Stromal cell of bone marrow (primary cell): Measurements from ENCODE around the gene LRMDA.

Experiments
- DNase-seq: peaks from one replicate; pipeline ENCODE4 v3.0.0-alpha.2; 2012; ENCODE audit warnings: low read depth

Gene LRMDA

GRCh38 chr10:75431180-75432111 lies at the start of gene LRMDA:
Gene LRMDA (plus strand): TSS chr10:75431624.
- DNase-seq = no peak

DNA sequence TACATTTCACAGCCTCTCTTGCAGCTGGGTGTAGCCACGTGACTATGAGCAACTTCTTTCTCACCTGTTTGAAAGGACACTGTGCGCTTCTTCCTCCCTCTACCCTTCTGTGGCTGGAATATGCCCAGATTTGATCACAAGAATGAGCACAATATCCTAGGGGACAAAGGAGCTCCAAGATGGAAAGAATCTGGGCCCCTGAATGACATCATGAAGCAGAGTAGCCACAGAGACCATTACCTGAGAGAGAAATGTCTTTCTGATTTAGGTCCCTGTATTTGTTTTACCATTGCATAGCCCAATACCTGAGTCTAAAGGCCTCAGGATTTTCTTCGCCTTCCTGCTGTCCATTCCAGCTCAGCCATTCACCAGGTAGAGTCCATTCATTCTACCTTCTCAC lies 45.3 kb upstream of the LRMDA start:
- no peak for DNase-seq

- DNase-seq = no peak
These were observed 43.3 kb upstream of the LRMDA start for GRCh38 chr10:75388082-75388481.

GRCh38 chr10:75390178-75390577 lies 41.2 kb upstream of the LRMDA start:
- DNase-seq = no peak

GRCh38 chr10:75392271-75392670 lies 39.2 kb upstream of the LRMDA start:
- DNase-seq = no peak

- DNase-seq = no peak
These were observed 38.7 kb upstream of the LRMDA start for GRCh38 chr10:75392744-75393143.

DNA sequence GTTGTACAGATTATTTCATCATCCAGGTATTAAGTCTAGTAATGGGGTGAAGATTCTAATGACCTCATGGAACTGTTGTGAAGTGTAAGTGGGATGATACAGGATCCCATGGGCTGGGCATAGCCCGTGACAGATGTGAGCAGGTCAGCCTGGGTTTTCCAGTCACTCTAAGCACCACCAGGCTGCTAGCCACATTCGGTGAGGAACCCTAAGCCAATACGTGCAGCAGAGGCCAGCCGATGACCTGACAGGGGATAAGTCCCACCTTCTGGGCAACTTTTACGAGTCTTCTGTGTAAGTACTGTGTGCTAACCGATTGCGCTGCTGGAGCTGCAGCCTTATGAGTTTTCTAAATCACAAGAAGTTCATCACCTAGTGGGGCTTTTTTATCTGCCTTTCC lies 37.2 kb upstream of the LRMDA start:
- DNase-seq = no peak

GRCh38 chr10:75395066-75395931 lies 36.1 kb upstream of the LRMDA start:
- no peak for DNase-seq

GRCh38 chr10:75395932-75396630 lies 35.3 kb upstream of the LRMDA start:
- DNase-seq = no peak

DNA sequence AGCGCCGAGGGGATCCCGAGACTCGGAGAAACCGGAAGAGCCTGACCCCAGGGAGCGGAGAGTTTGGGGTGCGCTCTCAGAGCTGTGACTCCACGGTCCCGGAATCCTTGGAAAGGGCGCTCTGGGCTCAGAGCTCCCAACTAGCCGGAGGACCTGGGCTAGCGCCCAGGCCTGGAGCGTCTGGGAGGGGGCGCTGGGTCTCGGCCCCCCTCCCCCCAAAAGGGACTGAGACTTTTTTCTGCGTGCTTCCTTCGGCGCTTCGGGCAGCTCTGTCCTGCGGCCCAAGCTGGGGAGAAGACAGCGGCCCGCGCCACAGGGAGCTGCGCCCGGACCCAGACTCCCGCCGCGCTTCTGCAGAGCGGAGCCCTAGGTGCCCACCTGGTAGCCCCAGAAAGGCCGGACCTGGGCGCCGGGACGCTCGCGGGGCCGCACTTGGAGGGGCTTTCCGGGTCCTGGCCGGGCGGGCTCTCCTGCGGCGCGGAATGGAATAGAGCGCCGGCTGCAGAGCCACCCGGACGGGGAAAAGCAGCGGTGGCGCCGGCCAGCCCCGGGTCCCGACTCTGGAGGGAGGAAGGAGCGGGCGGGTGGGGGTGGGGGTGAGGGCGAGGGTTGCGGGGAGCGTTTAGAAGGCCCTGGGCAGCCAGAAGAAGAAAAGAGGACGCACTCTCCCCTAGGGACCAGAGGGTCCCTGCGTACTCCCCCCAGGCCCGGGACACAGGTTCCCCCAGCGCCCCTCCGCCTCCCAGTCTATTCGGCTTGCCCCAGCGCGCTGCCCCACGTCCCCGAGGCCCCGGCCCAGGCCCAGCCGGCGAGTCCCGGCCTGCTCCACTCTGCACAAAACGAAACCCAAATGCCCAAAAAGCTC lies 34.6 kb upstream of the LRMDA start:
- DNase-seq = no peak

GRCh38 chr10:75397496-75398199 lies 33.8 kb upstream of the LRMDA start:
- DNase-seq = no peak

- no peak for DNase-seq
These were observed 33.2 kb upstream of the LRMDA start for GRCh38 chr10:75398200-75398691.

DNA sequence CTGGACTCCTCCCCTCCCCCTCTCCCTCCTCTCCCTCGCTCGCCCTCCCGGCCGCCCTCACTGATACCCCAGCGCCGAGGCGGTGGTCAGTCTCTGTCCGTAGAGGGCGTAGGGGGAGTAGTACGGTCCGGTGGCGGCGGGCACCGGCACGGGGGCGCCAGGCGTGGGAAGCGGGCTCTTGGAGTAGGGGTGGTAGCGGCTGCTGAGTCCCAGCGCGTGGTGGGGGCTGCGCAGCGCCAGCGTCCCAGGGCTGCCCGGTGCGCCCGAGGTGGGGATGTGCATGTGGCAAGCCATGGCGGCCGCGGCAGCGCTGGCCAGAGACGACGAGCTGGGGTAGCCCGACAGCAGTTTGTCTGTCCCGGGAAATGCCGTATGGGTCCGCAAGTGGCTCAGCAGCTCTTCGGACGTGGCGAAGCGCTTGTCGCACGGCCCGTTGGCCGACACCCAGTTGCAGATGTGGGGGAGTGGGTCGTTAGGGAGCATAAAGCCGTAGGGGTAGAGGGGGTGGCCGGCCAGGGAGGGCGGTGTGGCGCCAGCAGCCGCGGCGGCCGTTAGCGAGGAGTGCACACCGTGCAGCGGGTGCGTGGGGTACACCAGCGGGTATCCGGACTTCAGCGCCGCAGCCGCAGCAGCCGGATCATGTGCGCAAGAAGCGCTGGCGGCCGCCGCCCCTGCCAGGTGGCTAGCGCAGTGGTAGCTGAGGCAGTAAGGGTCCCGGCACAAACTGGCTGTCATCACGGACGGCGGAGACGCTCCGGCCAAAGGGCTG lies 32.5 kb upstream of the LRMDA start:
- no peak for DNase-seq

DNA sequence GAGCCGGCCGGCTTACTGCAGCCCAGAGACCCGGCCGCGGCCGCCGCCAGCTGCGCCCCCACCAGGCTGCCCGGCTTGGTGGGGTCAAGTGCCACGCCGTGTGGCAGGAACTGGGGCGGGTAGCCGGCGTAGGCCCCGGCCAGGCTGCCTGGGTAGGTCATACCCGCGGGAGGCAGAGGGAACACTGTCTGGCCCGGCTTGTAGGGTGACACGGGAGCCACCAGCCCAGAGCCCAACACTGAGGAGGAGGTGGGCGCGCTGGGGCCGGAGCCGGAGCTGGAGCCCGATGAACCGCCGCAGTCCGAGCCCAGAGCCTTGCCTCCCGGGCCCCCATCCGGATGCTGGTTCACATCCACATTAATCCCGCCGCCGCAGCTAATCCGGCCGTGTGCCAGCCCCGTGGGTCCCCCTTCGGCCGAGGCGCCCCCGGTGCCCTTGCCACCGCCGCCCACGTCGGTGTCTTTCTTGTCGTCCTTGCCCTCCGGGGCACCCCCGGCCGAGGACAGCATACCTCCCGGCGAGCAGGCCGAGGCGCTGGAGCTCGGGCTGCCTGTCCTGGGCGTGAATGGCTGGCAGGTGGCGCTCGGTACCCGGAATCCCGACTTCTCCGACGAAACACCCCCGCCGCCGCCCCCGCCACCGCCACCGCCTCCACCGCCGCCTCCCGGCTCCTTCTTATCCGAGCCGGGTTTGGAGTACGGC lies 31.8 kb upstream of the LRMDA start:
- DNase-seq = no peak

- no peak for DNase-seq
These were observed 31.2 kb upstream of the LRMDA start for GRCh38 chr10:75400163-75400770.

GRCh38 chr10:75400771-75401568 lies 30.5 kb upstream of the LRMDA start:
- no peak for DNase-seq

- peak; percentile 98 for DNase-seq
These were observed 29.6 kb upstream of the LRMDA start, which contains the start of gene ZNF503 for GRCh38 chr10:75401569-75402485. Gene ZNF503 (minus strand): TSS chr10:75401764. CDS start chr10:75401419, 345 bp downstream.
